ENCODE results near the gene RAB11A. TPM values are rescaled to one million over a fixed set of nuclear protein-coding genes. Genes with fewer than 3 reads are reported as not detected.
"Not testable (repeated sequence)": the region's sequence is repeated elsewhere in the genome, so short reads cannot be mapped to it uniquely, and the experiment has no call there.

Gene RAB11A
- total RNA-seq, 1 donor from 2014 or later, result 190 TPM

GRCh38 chr15:65841121-65841930 is 28.0 kb upstream of the RAB11A start:
- DNase-seq (ENCODE audit: low spot score in 2 of 2) (no peak), FAIRE-seq (no peak)

- DNase-seq (ENCODE audit: low spot score in 2 of 2), result no peak
- FAIRE-seq, result no peak
These were observed 23.3 kb upstream of the RAB11A start for GRCh38 chr15:65845826-65846519.

DNA sequence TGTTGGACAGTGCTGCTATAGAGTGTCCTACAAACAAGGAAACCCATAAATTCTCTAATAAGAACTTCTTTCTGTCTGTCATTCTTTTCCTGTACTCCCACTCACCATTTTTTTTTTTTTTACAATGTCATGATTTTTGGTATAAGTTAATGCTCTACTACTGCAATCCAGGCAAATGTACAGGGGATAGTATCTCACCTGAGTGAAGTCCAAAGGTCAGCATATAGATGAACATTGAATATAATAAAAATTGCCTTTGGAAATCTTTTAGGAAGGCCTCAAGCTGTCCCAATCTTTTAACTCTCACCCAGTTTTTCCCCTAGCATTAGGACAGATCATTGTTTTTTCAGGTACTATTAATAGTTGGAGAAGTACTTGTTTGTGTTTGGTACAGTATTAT is 21.3 kb upstream of the RAB11A start:
- FAIRE-seq (no peak), DNase-seq (ENCODE audit: low spot score in 2 of 2) (no peak)

DNA sequence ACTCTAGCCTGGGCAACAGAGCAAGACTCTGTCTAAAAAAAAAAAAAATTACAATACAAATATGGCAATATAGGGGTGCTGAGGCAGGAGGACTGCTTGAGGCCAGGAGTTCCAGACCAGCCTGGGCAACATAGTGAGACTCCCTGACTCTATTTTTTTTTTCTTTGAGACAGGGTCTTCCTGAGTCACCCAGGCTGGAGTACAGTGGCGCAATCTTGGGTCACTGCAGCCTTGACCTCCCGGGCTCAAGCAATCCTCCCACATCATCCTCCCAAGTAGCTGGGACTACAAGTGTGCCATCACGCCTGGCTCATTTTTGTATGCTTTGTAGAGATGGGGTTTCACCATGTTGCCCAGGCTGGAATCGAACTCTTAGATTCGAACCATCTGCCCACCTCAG is 17.3 kb upstream of the RAB11A start:
- FAIRE-seq, result no peak

DNA sequence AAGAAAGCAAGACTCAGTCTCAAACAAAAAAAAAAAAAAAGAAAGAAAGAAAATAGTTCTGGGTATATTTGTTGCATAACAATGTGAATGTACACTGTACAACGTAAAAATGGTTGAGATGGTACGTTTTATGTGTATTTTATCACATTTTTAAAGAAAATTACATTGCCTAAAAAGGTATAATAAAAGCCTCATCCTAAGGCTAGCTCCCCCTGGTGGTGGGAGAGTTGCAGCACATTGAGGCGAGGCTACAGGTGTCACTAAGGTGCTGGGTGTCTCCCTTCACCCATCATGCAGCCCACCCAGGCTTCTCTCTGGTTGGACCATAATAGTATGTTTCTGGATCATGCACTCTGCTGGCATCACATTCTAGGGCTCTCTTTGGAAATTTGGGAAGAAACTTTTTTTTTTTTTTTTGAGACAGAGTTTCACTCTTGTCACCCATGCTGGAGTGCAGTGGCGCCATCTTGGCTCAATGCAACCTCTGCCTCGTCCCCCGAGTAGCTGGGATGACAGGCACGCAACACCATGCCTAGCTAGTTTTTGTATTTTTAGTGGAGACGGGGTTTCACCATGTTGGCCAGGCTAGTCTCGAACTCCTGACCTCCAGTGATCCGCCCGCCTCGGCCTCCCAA is 12.4 kb upstream of the RAB11A start:
- DNase-seq (ENCODE audit: low spot score in 2 of 2) (no peak), FAIRE-seq (no peak)

More for the DNA sequence above, 17.3 kb upstream of the RAB11A start:
- no peak for DNase-seq (ENCODE audit: low spot score in 2 of 2)

DNA sequence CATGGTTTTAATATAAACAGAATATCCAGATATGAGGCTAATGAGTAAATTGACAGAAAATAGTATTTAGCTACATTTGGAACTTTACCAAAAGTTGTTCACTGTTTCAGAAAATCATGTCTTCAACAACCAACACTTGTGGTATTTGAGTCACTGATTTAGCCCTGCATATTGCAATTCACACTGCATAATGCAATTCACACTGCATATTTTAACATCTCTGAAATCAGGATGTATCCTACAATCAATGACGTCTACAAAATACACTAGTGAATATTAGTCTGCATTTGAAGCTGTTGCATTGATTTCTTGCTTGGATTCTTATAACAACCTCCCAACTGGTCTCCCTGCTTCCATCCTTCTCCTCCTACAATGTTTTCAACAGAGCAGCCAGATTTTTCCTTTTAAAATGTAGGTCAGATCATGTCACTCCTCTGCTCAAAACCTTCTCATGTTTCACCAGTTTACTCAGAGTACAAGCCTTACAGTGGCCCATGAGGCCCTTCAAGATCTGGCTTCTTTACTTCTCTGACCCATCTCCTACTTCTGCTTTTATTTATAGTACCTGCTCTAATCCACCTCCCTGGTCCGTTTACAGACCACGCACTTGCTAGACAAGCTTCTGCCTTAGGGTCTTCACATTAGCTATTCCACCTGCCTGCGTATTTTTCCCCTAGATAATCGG is 11.4 kb upstream of the RAB11A start:
- FAIRE-seq (no peak), DNase-seq (ENCODE audit: low spot score in 2 of 2) (no peak)

DNA sequence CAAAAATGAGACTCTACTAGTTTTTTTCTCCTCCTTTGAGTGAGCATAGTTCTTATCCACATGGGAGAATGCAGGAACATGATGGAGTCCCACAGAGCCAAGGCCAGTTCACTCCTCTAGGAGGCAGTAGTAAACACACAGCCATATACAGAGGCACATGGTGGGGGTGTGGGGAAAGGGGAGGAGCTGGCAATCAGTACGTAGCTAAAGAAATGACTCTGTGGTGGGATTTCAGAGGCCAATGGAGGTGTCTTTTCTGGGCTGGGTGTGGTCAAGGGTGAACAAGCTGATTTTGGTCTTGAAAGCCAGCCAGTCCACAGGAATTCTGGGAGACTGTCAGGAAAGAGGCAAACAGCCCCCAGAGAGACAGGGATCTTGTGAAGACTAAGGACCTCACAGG is 6.6 kb upstream of the RAB11A start:
- FAIRE-seq (no peak), DNase-seq (ENCODE audit: low spot score in 2 of 2) (no peak)

- DNase-seq (ENCODE audit: low spot score in 2 of 2) (no peak), FAIRE-seq (no peak)
These were observed 6.2 kb upstream of the RAB11A start for GRCh38 chr15:65863106-65863505.

DNA sequence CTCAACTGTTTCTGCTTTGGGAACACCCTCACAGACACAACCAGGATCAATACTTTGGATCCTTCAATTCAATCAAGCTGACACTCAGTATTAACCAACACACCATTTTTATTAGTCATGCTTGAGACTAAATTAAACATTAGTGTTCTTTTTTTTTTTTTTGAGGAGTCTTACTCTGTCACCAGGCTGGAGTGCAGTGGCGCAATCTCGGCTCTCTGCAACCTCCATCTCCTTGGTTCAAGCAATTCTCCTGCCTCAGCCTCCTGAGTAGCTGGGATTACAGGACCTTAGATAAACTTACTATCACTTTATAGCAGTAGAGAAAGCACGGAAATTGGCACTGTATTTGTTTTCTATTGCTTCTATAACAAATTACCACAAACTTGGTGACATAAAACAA is 2.0 kb upstream of the RAB11A start:
- no peak for DNase-seq (ENCODE audit: low spot score in 2 of 2)
- no peak for FAIRE-seq

DNA sequence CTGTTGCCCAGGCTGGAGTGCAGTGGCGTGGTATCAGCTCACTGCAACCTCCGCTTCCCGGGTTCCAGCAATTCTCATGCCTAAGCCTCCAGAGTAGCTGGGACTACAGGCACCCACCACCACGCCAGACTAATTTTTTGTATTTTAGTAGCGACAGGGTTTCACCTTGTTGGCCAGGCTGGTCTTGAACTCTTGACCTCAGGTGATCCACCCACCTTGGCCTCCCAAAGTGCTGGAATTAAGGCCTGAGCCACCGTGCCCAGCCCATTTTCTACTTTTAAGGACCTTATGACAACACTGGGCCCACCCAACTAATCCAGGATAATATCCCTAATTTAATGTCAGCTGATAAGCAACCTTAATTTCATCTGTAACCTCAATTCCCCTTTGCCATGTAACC is 1.4 kb upstream of the RAB11A start:
- FAIRE-seq; DNase-seq (ENCODE audit: low spot score in 2 of 2): not testable (repeated sequence)

DNA sequence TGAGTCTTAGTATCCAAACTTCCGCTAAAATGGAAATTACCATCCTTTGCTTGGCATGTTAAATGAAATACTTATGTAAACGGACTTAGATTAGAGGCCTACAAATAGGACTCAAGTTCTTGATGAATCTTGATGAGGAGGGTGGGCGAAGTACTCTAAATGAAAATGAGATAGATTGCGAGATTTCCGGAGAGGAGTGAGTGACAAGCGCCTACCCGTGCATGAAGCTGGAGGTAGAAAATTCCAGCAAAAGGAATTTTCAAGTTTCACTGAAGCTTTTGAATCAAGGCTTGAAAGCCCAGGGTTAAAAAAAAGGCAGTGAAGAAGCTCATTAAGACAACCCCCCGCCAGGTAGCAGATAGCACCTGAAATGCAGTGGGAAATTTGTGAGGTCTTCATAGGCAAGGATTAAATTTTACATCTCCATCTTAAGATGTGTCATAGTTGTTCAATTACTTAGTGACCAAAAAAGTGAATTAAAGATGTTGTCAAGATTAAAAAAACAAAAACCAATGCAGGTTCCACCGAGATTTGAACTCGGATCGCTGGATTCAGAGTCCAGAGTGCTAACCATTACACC is 655 bp upstream of the RAB11A start:
- no peak for DNase-seq (ENCODE audit: low spot score in 2 of 2)
- no peak for FAIRE-seq

- no peak for DNase-seq (ENCODE audit: low spot score in 2 of 2)
- no peak for FAIRE-seq
These were observed 922 bp downstream of the RAB11A start for GRCh38 chr15:65869954-65870871.

- FAIRE-seq, result no peak
- peak in 1 of 2 donors; percentile 25 for DNase-seq (ENCODE audit: low spot score in 2 of 2)
These were observed 1.7 kb downstream of the RAB11A start for GRCh38 chr15:65870889-65871533.

DNA sequence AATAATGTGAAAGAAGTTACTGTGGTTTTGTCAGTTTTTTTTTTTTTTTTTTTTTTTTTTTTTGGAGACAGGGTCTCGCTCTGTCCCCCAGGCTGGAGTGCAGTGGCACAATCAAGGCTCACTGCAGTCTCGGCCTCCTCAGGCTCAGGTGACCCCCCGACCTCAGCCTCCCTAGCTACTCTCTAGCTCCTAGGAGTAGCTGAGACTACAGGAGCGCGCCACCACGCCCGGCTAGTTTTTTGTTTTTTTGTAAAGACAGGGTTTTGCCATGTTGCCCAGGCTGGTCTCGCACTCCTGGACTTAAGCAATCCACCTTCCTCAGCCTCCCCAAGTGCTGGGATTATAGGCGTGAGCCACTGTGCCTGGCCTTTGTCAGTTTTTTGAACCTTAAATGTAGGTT is 2.6 kb downstream of the RAB11A start:
- DNase-seq (ENCODE audit: low spot score in 2 of 2); FAIRE-seq: not testable (repeated sequence)

- not testable (repeated sequence) for FAIRE-seq; DNase-seq (ENCODE audit: low spot score in 2 of 2)
These were observed 3.3 kb downstream of the RAB11A start for GRCh38 chr15:65872596-65872995.

GRCh38 chr15:65873256-65873655 is 4.0 kb downstream of the RAB11A start:
- FAIRE-seq (no peak), DNase-seq (ENCODE audit: low spot score in 2 of 2) (no peak)

DNA sequence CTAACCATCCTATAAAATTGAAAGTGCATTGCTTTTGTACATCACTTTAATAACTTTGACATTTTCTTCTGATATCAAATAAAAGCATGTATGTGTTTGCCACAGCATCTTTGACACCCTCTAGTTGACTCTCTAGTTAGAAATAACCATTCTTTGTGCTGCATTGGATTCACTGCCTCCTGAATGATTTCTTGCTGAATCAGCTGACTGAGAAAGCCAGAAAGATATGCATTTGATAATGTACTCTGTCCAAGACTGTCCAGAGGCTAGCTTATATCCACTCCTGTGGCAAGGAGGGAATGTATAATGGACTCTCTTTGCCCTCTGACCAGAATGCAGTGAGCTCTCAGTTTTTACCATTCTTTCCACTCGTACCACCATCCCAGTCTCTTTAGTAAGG is 6.2 kb downstream of the RAB11A start:
- DNase-seq (ENCODE audit: low spot score in 2 of 2) (no peak), FAIRE-seq (no peak)

- DNase-seq (ENCODE audit: low spot score in 2 of 2) (no peak), FAIRE-seq (no peak)
These were observed 8.5 kb downstream of the RAB11A start for GRCh38 chr15:65877749-65878148.
